Neuronal stem cell (in vitro differentiated cells): ENCODE measurements around the gene ELANE.

Source experiments
- DNase-seq: peaks from one replicate; pipeline ENCODE4 v3.0.0-alpha.2; 2013; ENCODE audit warnings: low spot score
- H2AFZ ChIP-seq: one replicate; pipeline ENCODE4 v1.6.1; 2013; ENCODE audit warnings: mild to moderate bottlenecking, low read length, inconsistent platforms
- H2AK5ac ChIP-seq: 2 replicates; pipeline ENCODE4 v1.6.1; 2013; ENCODE audit warnings: low read depth, mild to moderate bottlenecking, inconsistent platforms, low read length, moderate library complexity, mixed read lengths
- H2BK120ac ChIP-seq: 2 replicates; pipeline ENCODE4 v1.6.1; 2013; ENCODE audit warnings: low read depth, mild to moderate bottlenecking, inconsistent platforms, low read length, moderate library complexity, mixed read lengths
- H2BK12ac ChIP-seq: one replicate; pipeline ENCODE4 v1.6.1; 2013; ENCODE audit warnings: low read length, inconsistent platforms
- H2BK15ac ChIP-seq: 2 replicates; pipeline ENCODE4 v1.6.1; 2013; ENCODE audit warnings: mild to moderate bottlenecking, low read length, inconsistent platforms, mixed read lengths
- H2BK5ac ChIP-seq: one replicate; pipeline ENCODE4 v1.6.1; 2013; ENCODE audit warnings: inconsistent platforms, mild to moderate bottlenecking, low read length, moderate library complexity
- H3K14ac ChIP-seq: one replicate; pipeline ENCODE4 v1.6.1; 2013; ENCODE audit warnings: low read length, inconsistent platforms
- H3K18ac ChIP-seq: 2 replicates; pipeline ENCODE4 v1.6.1; 2013; ENCODE audit warnings: low read length, inconsistent platforms
- H3K23ac ChIP-seq: 2 replicates; pipeline ENCODE4 v1.6.1; 2013; ENCODE audit warnings: low read depth, mild to moderate bottlenecking, mixed read lengths, low read length, inconsistent platforms; ENCODE audit not compliant: poor library complexity
- H3K27ac ChIP-seq: replicated peaks from 3 replicates; pipeline ENCODE4 v1.5.1; 2013; ENCODE audit warnings: low read length, inconsistent platforms
- H3K27me3 ChIP-seq, 3 experiments: 2 replicates each; pipeline ENCODE4 v1.6.1; 2013; ENCODE audit warnings: low read length in 3 of 3, mild to moderate bottlenecking in 2 of 3, inconsistent platforms in 1 of 3, low read depth in 1 of 3, mixed read lengths in 1 of 3, moderate library complexity in 1 of 3; ENCODE audit not compliant: control insufficient read depth in 3 of 3, insufficient read depth in 3 of 3
- H3K36me3 ChIP-seq, 2 donors: replicated peaks in 1 of 2; 2 replicates each; pipeline ENCODE4 v1.6.1; 2013; ENCODE audit warnings: low read length in 2 of 2; ENCODE audit not compliant: control insufficient read depth in 2 of 2, insufficient read depth in 2 of 2
- H3K4ac ChIP-seq: 2 replicates; pipeline ENCODE4 v1.6.1; 2013; ENCODE audit warnings: inconsistent platforms, mild to moderate bottlenecking, low read length, moderate library complexity
- H3K4me1 ChIP-seq, 2 donors: 1 replicate in 1 of 2; 2 replicates in 1 of 2; pipeline ENCODE4 v1.6.1; 2013; ENCODE audit warnings: low read length in 2 of 2, low read depth in 1 of 2; ENCODE audit not compliant: control insufficient read depth in 2 of 2, insufficient read depth in 1 of 2
- H3K4me2 ChIP-seq: one replicate; pipeline ENCODE4 v1.6.1; 2013; ENCODE audit warnings: mild to moderate bottlenecking, low read length, inconsistent platforms; ENCODE audit not compliant: insufficient read depth, poor library complexity, severe bottlenecking
- H3K4me3 ChIP-seq, 2 donors: 2 replicates each; pipeline ENCODE4 v1.5.1; 2013; ENCODE audit warnings: low read length in 2 of 2, mild to moderate bottlenecking in 2 of 2, inconsistent platforms in 1 of 2, moderate library complexity in 1 of 2
- H3K79me1 ChIP-seq: one replicate; pipeline ENCODE4 v1.6.1; 2013; ENCODE audit warnings: low read depth, mild to moderate bottlenecking, inconsistent platforms, low read length, moderate library complexity
- H3K9ac ChIP-seq: one replicate; pipeline ENCODE4 v1.6.1; 2013; ENCODE audit warnings: mild to moderate bottlenecking, low read depth, low read length, inconsistent platforms; ENCODE audit not compliant: poor library complexity
- H3K9me3 ChIP-seq, 2 donors: replicated peaks in 1 of 2; 2 replicates each; pipeline versions ENCODE3 to v1.6.1; 2013; ENCODE audit warnings: low read length in 2 of 2, mild to moderate bottlenecking in 2 of 2, inconsistent platforms in 1 of 2, low read depth in 1 of 2, mixed read lengths in 1 of 2, moderate library complexity in 1 of 2; ENCODE audit not compliant: control insufficient read depth in 2 of 2, insufficient read depth in 1 of 2
- H4K8ac ChIP-seq: one replicate; pipeline ENCODE4 v1.6.1; 2013; ENCODE audit warnings: low read depth, mild to moderate bottlenecking, inconsistent platforms, low read length, moderate library complexity
- H4K91ac ChIP-seq: one replicate; pipeline ENCODE4 v1.6.1; 2013; ENCODE audit warnings: low read length, low read depth, mild to moderate bottlenecking, inconsistent platforms; ENCODE audit not compliant: poor library complexity
- WGBS, 2 donors: extraction: QIAGEN DNeasy Blood & Tissue Kit; methylation state at CpG; one replicate each; pipeline ENCODE4 v1.1.7; 2013; ENCODE audit warnings: missing lambda C conversion rate in 2 of 2, mixed read lengths in 1 of 2; ENCODE audit not compliant: insufficient read length in 2 of 2, insufficient replicate concordance in 1 of 2; ENCODE audit errors: extremely low coverage in 2 of 2; 5-methylcytosine and 5-hydroxymethylcytosine counted together

Gene ELANE

GRCh38 chr19:873084-873483 is 21.0 kb downstream of the ELANE start:
- Histone ChIP-seq H3K4me1 (no peaks in the 10 kb centered on the region), H2BK12ac (no peak overlapping the region), H3K23ac (no peak overlapping the region), H3K4me3 (no peak overlapping the region), H3K9ac (no peak overlapping the region), H3K9me3 (no peaks in the 10 kb centered on the region), H3K36me3 (peaks cover 45 to 73% of the 10 kb centered on the region in 2 donors), H3K14ac (no peak overlapping the region), H3K4ac (no peak overlapping the region), H3K79me1 (peaks cover 9% of the 10 kb centered on the region), H4K91ac (no peak overlapping the region), H2AK5ac (no peak overlapping the region), H3K18ac (no peak overlapping the region), H2AFZ (no peak overlapping the region), H2BK15ac (no peak overlapping the region), H3K27ac (no peak overlapping the region), H3K27me3 (no peaks in the 10 kb centered on the region), H3K4me2 (no peak overlapping the region), H2BK5ac (no peak overlapping the region), H4K8ac (no peak overlapping the region), H2BK120ac (no peak overlapping the region)
- no CpG with 5 or more reads among the region's 13 CpGs for WGBS, 2 donors
- DNase-seq: no peak

GRCh38 chr19:873561-874041 is 21.5 kb downstream of the ELANE start:
- H2BK5ac ChIP-seq: no peak overlapping the region

DNA sequence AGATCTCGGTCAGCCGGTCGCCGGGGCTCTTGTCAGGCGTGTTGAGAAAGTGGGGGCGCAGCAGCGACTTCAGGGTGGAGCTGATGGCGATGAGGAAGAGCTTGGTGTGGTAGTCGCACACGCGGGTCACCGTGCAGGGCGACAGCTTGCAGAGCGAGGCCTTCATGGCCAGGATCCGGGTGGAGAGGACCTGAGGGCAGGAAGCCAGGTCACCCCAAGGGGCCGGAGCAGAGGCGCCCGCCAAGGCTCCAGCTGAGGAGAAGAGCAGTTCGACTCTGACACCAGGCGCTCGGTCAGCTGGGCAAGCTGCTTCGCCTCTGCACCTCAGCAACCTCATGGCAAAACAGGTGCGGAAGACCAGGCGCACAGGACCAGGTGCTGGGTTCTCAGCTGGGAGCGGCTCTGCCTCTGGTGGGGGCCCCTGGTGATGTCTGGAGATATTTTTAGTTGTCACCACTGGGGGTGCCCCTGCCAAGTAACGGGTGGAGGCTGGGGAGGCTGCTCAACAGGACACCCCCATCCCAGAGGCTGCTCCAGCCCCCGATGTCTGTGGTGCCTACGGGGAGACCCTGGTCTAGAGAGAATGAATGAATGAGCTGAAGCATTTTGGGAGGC is 23.3 kb downstream of the ELANE start:
- H3K79me1 ChIP-seq: peaks cover 12% of the 10 kb centered on the region
- H2BK12ac ChIP-seq: no peak overlapping the region
- no peak overlapping the region for H3K27ac ChIP-seq
- no peak overlapping the region for H4K91ac ChIP-seq
- H3K27me3 ChIP-seq: no peaks in the 10 kb centered on the region
- H3K4me2 ChIP-seq: no peak overlapping the region
- no peak overlapping the region for H3K14ac ChIP-seq
- H3K18ac ChIP-seq: no peak overlapping the region
- no peak overlapping the region for H2BK120ac ChIP-seq
- H2BK5ac ChIP-seq: peak overlapping the region; percentile 66
- H2BK15ac ChIP-seq: no peak overlapping the region
- H3K23ac ChIP-seq: no peak overlapping the region
- H3K36me3 ChIP-seq: peaks cover 35 to 63% of the 10 kb centered on the region in 2 donors
- no peak overlapping the region for H2AFZ ChIP-seq
- H2AK5ac ChIP-seq: no peak overlapping the region
- no peak overlapping the region for H4K8ac ChIP-seq
- no peak overlapping the region for H3K9ac ChIP-seq
- no CpG with 5 or more reads among the region's 28 CpGs for WGBS, 2 donors
- no peak overlapping the region for H3K4ac ChIP-seq
- H3K4me1 ChIP-seq: no peaks in the 10 kb centered on the region
- no peaks in the 10 kb centered on the region for H3K9me3 ChIP-seq
- no peak for DNase-seq
- H3K4me3 ChIP-seq: no peak overlapping the region

More at GRCh38 chr19:873561-874041, 21.5 kb downstream of the ELANE start:
- Histone ChIP-seq H4K91ac (no peak overlapping the region), H3K79me1 (peaks cover 7% of the 10 kb centered on the region), H2BK15ac (no peak overlapping the region), H3K4me2 (no peak overlapping the region), H2AK5ac (peak overlapping the region; percentile 28), H4K8ac (no peak overlapping the region), H3K4me3 (no peak overlapping the region), H3K4me1 (no peaks in the 10 kb centered on the region), H3K9ac (no peak overlapping the region), H3K9me3 (no peaks in the 10 kb centered on the region), H3K4ac (no peak overlapping the region), H2AFZ (no peak overlapping the region), H3K27me3 (no peaks in the 10 kb centered on the region), H3K14ac (no peak overlapping the region), H3K36me3 (peaks cover 40 to 68% of the 10 kb centered on the region in 2 donors), H2BK120ac (no peak overlapping the region), H2BK12ac (no peak overlapping the region), H3K23ac (peak overlapping the region; percentile 43), H3K18ac (peak overlapping the region; percentile 48), H3K27ac (no peak overlapping the region)
- no peak for DNase-seq
- WGBS, 2 donors: no CpG with 5 or more reads among the region's 22 CpGs

GRCh38 chr19:876089-876488 is 24.0 kb downstream of the ELANE start:
- H3K4me3 ChIP-seq: no peak overlapping the region
- H3K23ac ChIP-seq: no peak overlapping the region
- peaks cover 12% of the 10 kb centered on the region for H3K79me1 ChIP-seq
- no peak overlapping the region for H4K8ac ChIP-seq
- no peak overlapping the region for H3K4ac ChIP-seq
- no peak for DNase-seq
- H3K27ac ChIP-seq: no peak overlapping the region
- H3K9ac ChIP-seq: no peak overlapping the region
- no peak overlapping the region for H2BK120ac ChIP-seq
- no peaks in the 10 kb centered on the region for H3K9me3 ChIP-seq
- no peak overlapping the region for H4K91ac ChIP-seq
- no peaks in the 10 kb centered on the region for H3K4me1 ChIP-seq
- no peak overlapping the region for H2AFZ ChIP-seq
- H2BK15ac ChIP-seq: no peak overlapping the region
- H3K36me3 ChIP-seq: peaks cover 35 to 61% of the 10 kb centered on the region in 2 donors
- no peak overlapping the region for H3K14ac ChIP-seq
- H2BK12ac ChIP-seq: no peak overlapping the region
- no peaks in the 10 kb centered on the region for H3K27me3 ChIP-seq
- H2AK5ac ChIP-seq: no peak overlapping the region
- no CpG with 5 or more reads among the region's 18 CpGs for WGBS, 2 donors
- H3K4me2 ChIP-seq: no peak overlapping the region
- H3K18ac ChIP-seq: no peak overlapping the region
- H2BK5ac ChIP-seq: peak overlapping the region; percentile 19
